H1 (cell line): Measurements from ENCODE around the gene NIN. TPM values are rescaled to one million over a fixed set of nuclear protein-coding genes. Genes with fewer than 3 reads are reported as not detected.

ENCODE experiments used
- CTCF ChIA-PET: fragments of 300-600 bp; sonication (Branson Sonifier 250); formaldehyde crosslinking; loops from one replicate; lab custom pipeline; 2021; ENCODE audit not compliant: partially characterized antibody; lab: Charles Lee
- POLR2A ChIA-PET: fragments of 300-600 bp; sonication (Branson Sonifier 250); formaldehyde crosslinking; loops from one replicate; lab custom pipeline; 2021; ENCODE audit warnings: inconsistent platforms; ENCODE audit not compliant: partially characterized antibody; lab: Charles Lee
- DNase-seq, 2 experiments: peaks; one replicate each; pipeline versions ENCODE4 v3.0.0 to v3.0.0-alpha.2; 2010 to 2022; ENCODE audit warnings: low spot score in 2 of 2, low read depth in 1 of 2, mixed read lengths in 1 of 2
- FAIRE-seq: peaks from 2 replicates; lab custom pipeline; 2011; peaks lifted over from hg19 to GRCh38; lab: Jason Lieb, UNC
- H2AFZ ChIP-seq: 2 replicates; pipeline ENCODE4 v1.8.1; 2012; ENCODE audit warnings: low read length, inconsistent platforms
- H2AK5ac ChIP-seq: 2 replicates; pipeline ENCODE4 v1.6.1; 2013; ENCODE audit warnings: low read depth, low read length
- H2BK120ac ChIP-seq: replicated peaks from 2 replicates; pipeline ENCODE3; 2013; ENCODE audit warnings: low read depth, low read length, inconsistent platforms
- H2BK12ac ChIP-seq: 2 replicates; pipeline ENCODE4 v1.6.1; 2013; ENCODE audit warnings: low read depth, low read length
- H2BK15ac ChIP-seq: 2 replicates; pipeline ENCODE4 v1.6.1; 2013; ENCODE audit warnings: low read length
- H2BK20ac ChIP-seq: 2 replicates; pipeline ENCODE4 v1.6.1; 2013; ENCODE audit warnings: low read length
- H2BK5ac ChIP-seq: 2 replicates; pipeline ENCODE4 v1.6.1; 2013; ENCODE audit warnings: low read depth, low read length
- H3K14ac ChIP-seq: 2 replicates; pipeline ENCODE4 v1.6.1; 2013; ENCODE audit warnings: inconsistent platforms; ENCODE audit not compliant: insufficient read length
- H3K18ac ChIP-seq: 2 replicates; pipeline ENCODE4 v1.6.1; 2013; ENCODE audit warnings: low read length; ENCODE audit errors: extremely low read depth
- H3K23ac ChIP-seq: 2 replicates; pipeline ENCODE4 v1.6.1; 2013; ENCODE audit warnings: inconsistent platforms; ENCODE audit not compliant: insufficient read length
- H3K23me2 ChIP-seq: 2 replicates; pipeline ENCODE4 v1.6.1; 2013; ENCODE audit warnings: low read depth, low read length
- H3K27ac ChIP-seq: 2 replicates; pipeline ENCODE4 v1.6.1; 2011; ENCODE audit warnings: low read depth, low read length, inconsistent platforms
- H3K27me3 ChIP-seq, 4 experiments: replicated peaks in 1 of 4; 1 replicate in 1 of 4; 2 replicates in 3 of 4; pipeline versions ENCODE4 v1.6.1 to v1.8.1; 2011 to 2013; ENCODE audit warnings: low read length in 3 of 4, mild to moderate bottlenecking in 3 of 4, inconsistent platforms in 2 of 4, mixed read lengths in 2 of 4, moderate library complexity in 1 of 4; ENCODE audit not compliant: control insufficient read depth in 3 of 4, insufficient read depth in 3 of 4; ENCODE audit errors: extremely low read depth in 1 of 4
- H3K36me3 ChIP-seq, 4 experiments: 2 replicates each; pipeline versions ENCODE4 v1.6.1 to v1.8.1; 2011 to 2013; ENCODE audit warnings: mild to moderate bottlenecking in 4 of 4, low read length in 3 of 4, moderate library complexity in 2 of 4, control low read depth in 1 of 4, inconsistent platforms in 1 of 4; ENCODE audit not compliant: insufficient read depth in 4 of 4, control insufficient read depth in 2 of 4
- H3K4ac ChIP-seq: replicated peaks from 2 replicates; pipeline ENCODE3; 2013; ENCODE audit warnings: low read length, low read depth, mixed read lengths, inconsistent platforms; ENCODE audit not compliant: insufficient read length
- H3K4me1 ChIP-seq, 4 experiments: replicated peaks in 1 of 4; 1 replicate in 1 of 4; 2 replicates in 3 of 4; pipeline versions ENCODE4 v1.6.1 to v1.8.1; 2011 to 2013; ENCODE audit warnings: low read length in 3 of 4, inconsistent platforms in 2 of 4, mixed read lengths in 1 of 4; ENCODE audit not compliant: insufficient read depth in 4 of 4, control insufficient read depth in 3 of 4
- H3K4me2 ChIP-seq, 2 experiments: 2 replicates each; pipeline versions ENCODE4 v1.6.1 to v1.8.1; 2011 to 2013; ENCODE audit warnings: low read depth in 2 of 2, low read length in 2 of 2, control low read depth in 1 of 2, inconsistent platforms in 1 of 2, mild to moderate bottlenecking in 1 of 2; ENCODE audit not compliant: insufficient read depth in 1 of 2
- H3K4me3 ChIP-seq, 4 experiments: fragments of 200-600, 300-600 bp in 1 of 4; sonication (generic), shearing (Covaris generic), sonication (Bioruptor Twin) in 1 of 4; 2 replicates each; pipeline versions ENCODE4 v1.5.1 to v1.8.1; 2011 to 2016; ENCODE audit warnings: low read length in 4 of 4, low read depth in 3 of 4, control low read depth in 2 of 4, inconsistent platforms in 2 of 4, mild to moderate bottlenecking in 2 of 4, mixed read lengths in 1 of 4, moderate library complexity in 1 of 4; ENCODE audit not compliant: insufficient read depth in 2 of 4; ENCODE audit errors: extremely low read depth in 1 of 4
- H3K56ac ChIP-seq: replicated peaks from 2 replicates; pipeline ENCODE3; 2013; ENCODE audit warnings: low read depth, mild to moderate bottlenecking, mixed read lengths, low read length, inconsistent platforms; ENCODE audit not compliant: insufficient read length
- H3K79me1 ChIP-seq: 2 replicates; pipeline ENCODE4 v1.6.1; 2013; ENCODE audit warnings: low read depth, low read length, control low read depth
- H3K79me2 ChIP-seq, 2 experiments: 2 replicates each; pipeline versions ENCODE4 v1.6.1 to v1.8.1; 2012 to 2013; ENCODE audit warnings: low read length in 2 of 2, mild to moderate bottlenecking in 2 of 2, inconsistent platforms in 1 of 2; ENCODE audit not compliant: insufficient read depth in 2 of 2, control insufficient read depth in 1 of 2
- H3K9ac ChIP-seq, 4 experiments: replicated peaks in 1 of 4; 1 replicate in 1 of 4; 2 replicates in 3 of 4; pipeline versions ENCODE4 v1.6.1 to v1.8.1; 2011 to 2013; ENCODE audit warnings: low read depth in 3 of 4, low read length in 3 of 4, control low read depth in 2 of 4, mild to moderate bottlenecking in 2 of 4, moderate library complexity in 2 of 4, inconsistent platforms in 1 of 4; ENCODE audit errors: extremely low read depth in 1 of 4
- H3K9me3 ChIP-seq, 2 experiments: 2 replicates each; pipeline versions ENCODE4 v1.6.1 to v1.8.1; 2012 to 2013; ENCODE audit warnings: mild to moderate bottlenecking in 2 of 2, moderate library complexity in 2 of 2, control low read depth in 1 of 2, inconsistent platforms in 1 of 2, low read depth in 1 of 2, low read length in 1 of 2, mixed read lengths in 1 of 2; ENCODE audit not compliant: insufficient read depth in 2 of 2
- H4K20me1 ChIP-seq, 2 experiments: replicated peaks in 1 of 2; 2 replicates each; pipeline versions ENCODE3 to v1.8.1; 2011 to 2013; ENCODE audit warnings: inconsistent platforms in 2 of 2, low read length in 2 of 2, mild to moderate bottlenecking in 1 of 2; ENCODE audit not compliant: insufficient read depth in 2 of 2, control insufficient read depth in 1 of 2
- H4K5ac ChIP-seq: 2 replicates; pipeline ENCODE4 v1.6.1; 2013; ENCODE audit warnings: low read length, low read depth, mixed read lengths, inconsistent platforms; ENCODE audit not compliant: insufficient read length
- H4K8ac ChIP-seq: 2 replicates; pipeline ENCODE4 v1.8.0; 2013; ENCODE audit warnings: mild to moderate bottlenecking, moderate library complexity, low read length, inconsistent platforms; ENCODE audit not compliant: insufficient read depth; ENCODE audit errors: extremely low read depth
- H4K91ac ChIP-seq: replicated peaks from 2 replicates; pipeline ENCODE3; 2013; ENCODE audit warnings: low read length, mixed read lengths, inconsistent platforms; ENCODE audit not compliant: insufficient read length
- BRCA1 ChIP-seq: IDR thresholded peaks from 2 replicates; pipeline ENCODE4 v1.6.1; 2012; ENCODE audit warnings: low read depth, low read length, improper control_type of control experiment
- CEBPB ChIP-seq: IDR thresholded peaks from 2 replicates; pipeline ENCODE4 v1.6.1; 2012; ENCODE audit warnings: low read depth, low read length
- CHD2 ChIP-seq: IDR thresholded peaks from 2 replicates; pipeline ENCODE4 v1.6.1; 2012; ENCODE audit warnings: low read length, improper control_type of control experiment
- CTCF ChIP-seq, 3 experiments: IDR thresholded peaks; 1 replicate in 2 of 3; 2 replicates in 1 of 3; pipeline versions ENCODE4 v1.5.1 to v1.6.1; 2011; ENCODE audit warnings: low read length in 3 of 3, mild to moderate bottlenecking in 3 of 3, inconsistent platforms in 2 of 3, low read depth in 1 of 3, moderate library complexity in 1 of 3; ENCODE audit not compliant: insufficient read depth in 1 of 3; ENCODE audit errors: control extremely low read depth in 1 of 3
- E2F6 ChIP-seq: IDR thresholded peaks from 2 replicates; pipeline ENCODE4 v1.6.1; 2012; ENCODE audit warnings: inconsistent platforms
- GTF2F1 ChIP-seq: IDR thresholded peaks from 2 replicates; pipeline ENCODE4 v1.6.1; 2012; ENCODE audit warnings: low read depth, low read length, improper control_type of control experiment, borderline replicate concordance
- HDAC6 ChIP-seq: IDR thresholded peaks from one replicate; pipeline ENCODE4 v1.7.1; 2012; ENCODE audit warnings: low read depth, mild to moderate bottlenecking, inconsistent platforms, low read length, moderate library complexity
- KDM4A ChIP-seq: IDR thresholded peaks from one replicate; pipeline ENCODE4 v1.7.1; 2012; ENCODE audit warnings: low read depth, mild to moderate bottlenecking, moderate library complexity, low read length, inconsistent platforms; ENCODE audit not compliant: severe bottlenecking
- TEAD4 ChIP-seq: IDR thresholded peaks from 2 replicates; pipeline ENCODE4 v1.6.1; 2012; ENCODE audit warnings: low read depth, low read length, inconsistent platforms, mixed read lengths
- WGBS, 2 experiments: shearing (Covaris generic) in 1 of 2; methylation state at CpG; one replicate each; pipeline versions ENCODE4 v1.1.6 to v1.1.7; 2013 to 2015; ENCODE audit warnings: low lambda C conversion rate in 2 of 2, mixed read lengths in 2 of 2, inconsistent platforms in 1 of 2, low coverage in 1 of 2, missing lambda C conversion rate in 1 of 2; ENCODE audit not compliant: insufficient replicate concordance in 2 of 2, insufficient coverage in 1 of 2, insufficient read length in 1 of 2; ENCODE audit errors: extremely low coverage in 1 of 2, missing lambda C conversion rate in 1 of 2; 5-methylcytosine and 5-hydroxymethylcytosine counted together
- polyA plus RNA-seq, 7 experiments: library from polyadenylated mRNA; depleted of rRNA in 3 of 7; stranded (reverse) in 5 of 7; unstranded in 2 of 7; fragments of >200 nt in 5 of 7; fragments of 200-250 nt in 2 of 7; gene quantifications; 1 replicate in 5 of 7; 2 replicates in 1 of 7; 4 replicates in 1 of 7; pipeline versions ENCODE4 v1.2.1 to v1.2.3, GENCODE V29; 2011 to 2013; ENCODE audit warnings: missing spikeins in 2 of 7, mixed read lengths in 2 of 7
- total RNA-seq: library from RNA; stranded (reverse); fragmentation: NEBNext Ultra II Directional; extraction: Animal tissue kit (Norgen Biotek cat#: 25700); gene quantifications from 2 replicates; pipeline ENCODE4 v1.2.1, GENCODE V29; 2021

Gene NIN
- total and polyA plus RNA-seq, 2 of the 8 experiments (the other 6 are each of a cell fraction or from before 2014, with no cell fraction given), result 3.2 to 21.3 TPM

- H3K23ac ChIP-seq, result no peak overlapping the region
- POLR2A ChIA-PET, result interaction anchor here (3.2 kb wide), 1 partner anchor 7 kb away, joined by 23 read pairs; the partner anchor contains the start of gene NIN
- H3K4me3 ChIP-seq, result no peak overlapping the region
- H3K56ac ChIP-seq, result no peak overlapping the region
- no peak overlapping the region for H4K8ac ChIP-seq
- no peak overlapping the region for H4K91ac ChIP-seq
- H3K14ac ChIP-seq, result no peak overlapping the region
- H2BK5ac ChIP-seq, result no peak overlapping the region
- no peak overlapping the region for H3K18ac ChIP-seq
- no peak overlapping the region for H3K27ac ChIP-seq
- no peaks in the 10 kb centered on the region for H3K36me3 ChIP-seq
- H2AK5ac ChIP-seq, result no peak overlapping the region
- H4K20me1 ChIP-seq, result peaks cover 14 to 33% of the 10 kb centered on the region in 2 experiments
- H2AFZ ChIP-seq, result no peak overlapping the region
- H4K5ac ChIP-seq, result no peak overlapping the region
- H3K4me2 ChIP-seq, result peak overlapping the region in 1 of 2 experiments; percentile 6; a peak in 1 of 4 replicates
- H3K4ac ChIP-seq, result no peak overlapping the region
- H3K9me3 ChIP-seq, result no peaks in the 10 kb centered on the region
- 0 out of 2 replicates have a peak, but pooled peaks cover 4% of the 10 kb centered on the region for H3K79me1 ChIP-seq
- no peak for DNase-seq
- H3K9ac ChIP-seq, result no peak overlapping the region
- no peak overlapping the region for H2BK12ac ChIP-seq
- H3K4me1 ChIP-seq, result peaks cover 6 to 15% (median 10%) of the 10 kb centered on the region in 4 experiments; a peak in 6 of 7 replicates
- no peak for FAIRE-seq
- H2BK15ac ChIP-seq, result no peak overlapping the region
- CTCF ChIA-PET, result interaction anchor here (0.6 to 4.0 kb wide), 4 partner anchors 31 to 48 kb away, joined by 3 to 23 read pairs (median 4); no protein-coding TSS in a partner anchor
- WGBS, 2 experiments, result 85% methylated on average over 11 of the region's 11 CpGs; no CpG with 5 or more reads in 1 of the 2 experiments
- no peaks in the 10 kb centered on the region for H3K23me2 ChIP-seq
- H3K27me3 ChIP-seq, result peaks cover 3 to 38% (median 13%) of the 10 kb centered on the region in 4 experiments; a peak in 6 of 7 replicates
- H2BK120ac ChIP-seq, result no peak overlapping the region
- H3K79me2 ChIP-seq, result peaks cover 0 to 49% of the 10 kb centered on the region in 2 experiments; a peak in 2 of 4 replicates
- no peak overlapping the region for H2BK20ac ChIP-seq
- TF ChIP-seq GTF2F1, result no peak
- TF ChIP-seq HDAC6, result no peak
- no peak for TF ChIP-seq CHD2
- no peak for TF ChIP-seq CTCF (IDR thresholded peaks at IDR 0.05; ENCODE audit: control extremely low read depth in 1 of 3, insufficient read depth in 1 of 3, low read depth in 1 of 3, low read length in 3 of 3)
- TF ChIP-seq CEBPB, result no peak
- TF ChIP-seq TEAD4, result no peak
- no peak for TF ChIP-seq E2F6
- TF ChIP-seq BRCA1, result no peak
- TF ChIP-seq KDM4A, result no peak
Observed at GRCh38 chr14:50823051-50823761, 7.8 kb downstream of the NIN start.
